ENCODE measurements around the gene HOXD10.

Gene HOXD10

DNA sequence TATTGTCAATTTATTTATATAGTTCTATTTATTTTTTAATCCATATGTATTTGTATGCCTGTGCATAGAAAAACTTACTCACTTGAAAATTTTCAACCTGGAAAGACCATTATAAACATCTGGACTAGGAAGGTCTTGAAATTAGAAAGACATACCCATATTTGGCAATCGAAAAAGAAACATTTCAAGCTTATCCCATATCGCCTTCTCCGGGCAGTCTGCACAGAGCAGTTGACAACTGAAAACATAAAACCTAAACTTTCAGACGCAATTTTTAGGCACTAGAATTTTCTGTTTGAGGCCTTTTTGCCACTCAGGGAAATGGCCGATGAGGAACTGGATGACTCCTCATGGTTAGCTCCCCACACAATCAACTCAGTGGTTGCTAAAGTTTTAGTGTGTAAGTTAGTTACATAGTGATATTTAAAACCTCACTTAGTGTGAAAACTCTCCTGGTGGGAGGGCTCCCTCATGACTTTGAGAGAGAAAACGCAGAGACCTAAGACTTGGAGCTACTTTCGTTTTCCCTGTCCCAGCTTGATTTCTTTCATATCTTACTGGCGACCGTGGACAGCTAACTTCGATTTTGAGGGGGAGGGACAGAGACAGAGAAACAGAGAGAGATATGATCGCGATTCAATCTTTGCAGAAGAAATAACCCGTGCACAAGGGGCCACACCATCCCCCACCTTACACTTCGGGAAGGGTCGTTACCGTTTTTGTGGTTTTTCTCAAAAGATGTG is 20.2 kb upstream of the HOXD10 start:
- DNase-seq (ENCODE audit: low read depth), result no peak

DNA sequence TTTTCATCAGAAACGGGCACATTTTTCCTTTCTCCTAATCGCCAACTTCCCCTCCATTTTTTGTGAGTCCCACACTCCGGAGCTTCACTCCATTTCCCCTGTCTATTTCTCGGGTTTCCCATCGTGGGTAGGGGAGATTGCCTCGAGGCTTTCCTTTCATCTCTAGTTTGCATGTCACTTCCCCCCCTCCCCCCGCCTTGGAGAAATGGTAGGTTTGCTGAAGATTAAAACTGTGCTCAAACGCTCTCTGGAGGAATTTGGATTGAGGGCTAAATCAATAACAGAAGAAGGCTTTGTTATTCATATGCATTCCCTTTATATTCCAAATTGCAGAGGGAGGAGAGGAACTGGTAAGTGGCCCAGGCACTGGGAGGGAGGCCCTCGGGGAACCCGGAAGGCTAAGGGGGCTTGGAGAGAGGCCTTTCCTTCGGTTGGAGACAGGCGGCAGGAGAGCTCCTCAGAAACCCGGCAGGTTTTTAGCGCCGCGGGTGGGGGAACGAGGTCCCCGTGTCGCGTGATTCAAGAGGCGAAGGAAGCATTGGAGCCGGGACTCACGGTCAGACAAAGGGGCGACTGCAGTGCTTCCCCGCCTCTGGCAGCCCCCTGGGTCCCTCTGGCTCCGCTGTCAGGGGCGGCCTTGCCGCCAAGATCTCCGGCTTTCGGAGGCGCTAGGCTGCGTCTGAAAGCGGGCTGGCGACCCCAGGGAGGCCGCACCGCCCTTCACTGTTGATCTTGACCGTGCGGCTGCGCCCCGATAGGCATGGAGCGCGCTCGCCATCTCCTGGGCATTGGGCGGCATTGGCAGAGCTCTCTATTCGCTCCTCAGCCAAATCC is 19.4 kb upstream of the HOXD10 start:
- DNase-seq (ENCODE audit: low read depth), result no peak

DNA sequence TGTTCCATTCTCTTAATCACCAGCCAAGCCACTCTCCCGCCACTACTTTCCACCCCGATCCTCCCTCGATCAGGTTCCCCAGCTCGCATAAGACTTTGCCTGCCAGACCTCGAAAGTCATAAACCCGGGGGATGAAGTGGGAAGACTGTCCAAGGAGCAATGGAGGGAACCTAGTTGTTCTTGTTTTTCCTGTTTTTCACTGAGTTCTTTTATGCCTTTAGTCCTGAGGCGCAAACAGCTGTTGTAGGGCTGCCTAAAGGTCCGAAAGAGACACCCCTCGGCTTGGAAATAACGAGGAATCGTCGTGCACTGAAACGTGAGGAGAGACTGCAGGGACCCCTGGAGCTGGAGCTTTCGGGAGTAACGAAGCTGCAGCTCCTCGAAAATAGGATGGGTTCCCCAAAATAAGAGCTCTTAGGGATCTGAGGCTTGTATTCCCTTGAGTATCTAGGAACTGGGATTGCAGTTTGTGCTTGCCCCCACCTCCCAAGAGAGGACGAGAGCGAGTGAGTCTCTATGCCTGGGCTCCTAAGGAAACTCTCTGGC is 18.7 kb upstream of the HOXD10 start:
- DNase-seq (ENCODE audit: low read depth), result no peak

DNA sequence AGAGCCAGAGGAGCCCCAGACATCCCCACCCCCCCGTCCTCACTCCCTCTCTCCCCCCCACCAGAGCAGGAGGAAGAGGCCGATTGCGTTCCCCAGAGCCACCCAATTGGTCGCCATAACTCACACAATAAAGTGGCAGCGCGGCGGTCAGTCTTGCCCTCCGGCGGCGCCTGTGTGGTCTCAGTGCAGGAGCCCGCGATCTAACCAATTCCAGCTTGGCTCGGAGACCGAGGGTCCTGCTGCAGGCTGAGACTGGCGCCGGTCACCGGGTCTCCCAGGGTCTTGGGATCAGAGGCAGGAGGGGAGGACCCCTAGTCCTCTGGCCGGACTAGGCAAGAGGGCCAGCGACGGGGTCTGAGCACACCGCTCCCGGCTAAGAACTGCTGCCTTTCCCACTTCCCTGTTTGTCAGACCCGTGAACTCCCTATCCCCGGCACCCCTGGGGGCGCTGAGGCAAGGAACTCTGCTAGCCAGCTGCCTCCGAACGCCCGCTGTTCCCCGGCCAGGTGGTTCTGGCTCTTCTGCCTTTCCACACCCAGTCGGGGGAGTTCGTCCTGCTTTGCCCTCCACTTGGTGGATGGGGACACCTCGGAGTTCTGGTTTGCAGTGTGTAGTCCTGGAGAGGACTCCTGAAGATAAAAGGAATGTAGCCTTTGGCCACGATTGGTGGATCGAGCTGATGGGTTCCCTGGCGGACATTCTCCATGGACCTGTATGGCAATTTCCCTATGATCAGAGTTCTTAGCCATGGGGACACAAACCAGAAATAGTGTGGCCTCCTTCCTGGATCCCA is 18.0 kb upstream of the HOXD10 start:
- DNase-seq (ENCODE audit: low read depth), result no peak

DNA sequence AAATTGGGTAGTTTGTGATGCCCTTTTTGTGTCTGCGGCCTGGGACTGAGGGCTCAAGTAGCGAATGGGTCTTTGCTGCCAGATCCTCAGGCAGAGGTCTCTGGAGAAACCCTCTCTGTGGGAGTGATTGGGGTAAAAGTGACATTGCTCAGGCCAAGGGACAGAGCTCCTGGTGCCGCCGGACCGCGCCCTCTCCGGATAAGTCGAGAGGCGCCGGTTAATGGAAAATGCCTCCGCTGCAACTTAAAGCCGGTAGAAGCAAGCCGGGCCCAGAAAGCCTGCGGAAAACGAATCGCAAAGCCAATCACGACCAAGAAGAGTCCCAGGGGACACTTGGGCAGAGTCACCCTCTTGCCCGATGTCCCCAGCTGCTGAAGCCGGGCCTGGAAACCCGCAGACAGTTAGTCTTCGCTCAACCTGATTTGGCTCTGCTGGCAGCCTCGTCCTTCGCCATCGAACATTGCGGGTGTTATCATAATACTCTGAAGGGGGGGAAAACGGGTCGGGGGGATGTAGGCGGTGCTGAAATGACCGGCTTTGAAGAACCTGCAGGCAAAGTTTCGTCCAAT is 17.3 kb upstream of the HOXD10 start:
- DNase-seq (ENCODE audit: low read depth), result no peak

DNA sequence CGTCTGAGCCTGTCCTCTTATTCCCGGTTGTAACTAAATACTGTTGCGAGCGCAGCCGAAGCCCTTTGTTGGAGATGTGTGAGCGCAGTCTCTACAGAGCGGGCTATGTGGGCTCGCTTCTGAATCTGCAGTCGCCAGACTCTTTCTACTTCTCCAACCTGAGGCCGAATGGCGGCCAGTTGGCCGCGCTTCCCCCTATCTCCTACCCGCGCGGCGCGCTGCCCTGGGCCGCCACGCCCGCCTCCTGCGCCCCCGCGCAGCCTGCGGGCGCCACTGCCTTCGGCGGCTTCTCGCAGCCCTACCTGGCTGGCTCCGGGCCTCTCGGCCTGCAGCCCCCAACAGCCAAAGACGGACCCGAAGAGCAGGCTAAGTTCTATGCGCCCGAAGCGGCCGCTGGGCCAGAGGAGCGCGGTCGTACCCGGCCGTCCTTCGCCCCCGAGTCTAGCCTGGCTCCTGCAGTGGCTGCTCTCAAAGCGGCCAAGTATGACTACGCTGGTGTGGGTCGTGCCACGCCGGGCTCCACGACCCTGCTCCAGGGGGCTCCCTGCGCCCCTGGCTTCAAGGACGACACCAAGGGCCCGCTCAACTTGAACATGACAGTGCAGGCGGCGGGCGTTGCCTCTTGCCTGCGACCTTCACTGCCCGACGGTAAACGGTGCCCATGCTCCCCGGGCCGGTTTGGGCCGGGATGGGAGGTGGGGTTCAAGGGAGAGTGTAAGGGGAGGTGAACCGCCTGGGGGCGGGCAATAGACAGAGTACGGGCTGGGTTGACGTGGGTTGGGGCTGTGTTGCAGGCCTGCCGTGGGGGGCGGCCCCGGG is 16.6 kb upstream of the HOXD10 start, which contains the start of gene HOXD12:
Gene HOXD12 (plus strand): TSS at position 68 of the 819 bp plus-strand sequence. CDS start 7 bp downstream, at position 75.
- DNase-seq (ENCODE audit: low read depth), result no peak

DNA sequence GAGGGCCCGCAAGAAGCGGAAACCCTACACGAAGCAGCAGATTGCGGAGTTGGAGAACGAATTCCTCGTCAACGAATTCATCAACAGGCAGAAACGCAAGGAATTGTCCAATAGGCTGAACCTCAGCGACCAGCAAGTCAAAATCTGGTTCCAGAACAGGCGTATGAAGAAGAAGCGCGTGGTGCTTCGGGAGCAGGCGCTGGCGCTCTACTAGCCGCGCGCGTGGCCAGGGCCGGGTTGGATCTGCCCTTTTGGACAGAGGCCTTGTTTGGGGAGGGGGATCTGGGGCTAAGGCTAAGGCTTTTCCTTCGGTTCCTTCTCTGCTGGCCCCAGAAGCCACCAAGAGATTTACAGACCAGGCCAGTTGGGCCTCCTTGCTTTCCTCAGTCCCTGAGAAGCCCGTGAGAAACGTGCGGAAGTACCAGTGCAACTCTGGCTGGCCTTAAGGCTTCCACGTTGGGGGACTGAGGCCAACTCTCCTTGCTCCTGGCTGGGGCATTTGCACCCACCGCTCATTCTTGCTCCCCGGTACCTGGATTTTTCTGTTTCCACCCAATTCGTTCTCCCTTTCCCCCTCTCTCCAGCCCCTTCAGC is 15.9 kb upstream of the HOXD10 start:
- DNase-seq (ENCODE audit: low read depth), result no peak

DNA sequence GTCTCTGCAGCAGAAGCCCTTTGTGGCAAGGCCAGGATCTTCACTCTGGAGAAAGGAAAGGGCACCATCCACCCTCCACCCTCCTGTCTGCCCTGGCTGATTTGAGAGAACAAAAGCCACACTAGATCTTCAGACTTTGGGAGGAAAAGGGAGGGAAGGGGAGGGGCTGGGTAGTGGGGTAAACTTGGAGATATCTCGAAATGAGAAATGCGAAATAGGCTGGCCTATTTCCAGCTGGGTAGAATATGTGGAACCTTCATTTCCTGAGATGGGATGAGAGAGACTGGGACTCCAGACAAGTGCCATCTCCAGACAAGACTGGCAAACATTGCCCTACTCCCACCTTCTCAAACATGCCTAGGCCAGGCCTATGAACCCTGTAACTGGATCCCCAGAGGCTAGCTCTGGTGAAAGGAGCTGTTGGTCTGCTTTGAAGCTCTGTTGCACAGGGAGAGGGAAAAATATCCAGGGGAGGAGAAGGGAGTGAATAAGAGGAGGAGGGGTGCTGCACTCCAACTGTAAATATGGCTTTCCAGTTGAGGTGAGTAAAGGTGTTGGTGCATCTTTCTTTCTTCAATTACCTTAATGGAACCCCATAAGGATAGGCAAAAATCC is 15.3 kb upstream of the HOXD10 start:
- no peak for DNase-seq (ENCODE audit: low read depth)

DNA sequence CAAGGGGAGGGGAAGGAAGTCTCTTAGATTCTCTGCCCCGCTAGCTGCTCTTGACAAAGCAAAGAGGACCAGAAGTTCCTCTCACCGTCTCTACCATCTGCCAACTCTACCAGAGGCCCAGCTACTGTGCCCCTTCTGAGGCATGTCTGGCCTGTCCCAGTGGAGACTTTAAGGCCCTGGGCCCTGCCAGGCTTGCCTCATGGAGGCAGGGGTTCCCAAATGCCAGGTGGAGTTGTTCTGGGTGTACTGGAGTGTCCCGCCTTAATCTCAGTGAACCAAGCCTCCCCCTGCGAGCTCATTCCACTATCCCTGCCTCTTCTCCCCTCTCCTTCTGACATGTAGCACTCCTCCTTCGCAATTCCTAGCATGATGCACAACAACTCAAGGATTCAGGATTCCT is 14.7 kb upstream of the HOXD10 start:
- no peak for DNase-seq (ENCODE audit: low read depth)

DNA sequence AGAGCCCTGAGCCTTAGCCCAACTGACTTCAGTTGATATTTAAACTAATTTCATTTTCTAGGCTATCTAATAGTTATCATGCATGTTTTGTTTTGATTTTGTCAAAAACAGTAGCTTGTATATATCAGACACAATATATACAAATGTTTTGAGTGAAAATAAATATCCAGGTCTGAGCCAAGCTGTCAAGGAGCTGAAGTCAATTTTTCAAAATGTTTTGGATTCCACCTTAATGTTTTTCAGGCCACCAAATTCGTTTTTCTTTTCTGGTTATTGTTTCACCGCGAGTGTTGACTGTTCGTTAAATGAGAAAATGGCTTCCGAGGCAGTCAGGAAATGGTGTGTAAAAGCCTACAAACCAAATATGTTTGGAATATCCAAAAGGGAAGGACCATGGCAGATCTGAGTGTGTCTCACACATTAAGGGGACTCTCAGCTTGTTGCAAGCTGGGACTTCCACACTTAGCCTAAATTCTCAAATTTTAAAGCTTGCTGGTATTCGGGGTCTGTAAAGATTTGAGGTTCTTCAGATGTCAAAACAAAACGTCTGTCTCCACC is 14.2 kb upstream of the HOXD10 start:
- DNase-seq (ENCODE audit: low read depth), result no peak

DNA sequence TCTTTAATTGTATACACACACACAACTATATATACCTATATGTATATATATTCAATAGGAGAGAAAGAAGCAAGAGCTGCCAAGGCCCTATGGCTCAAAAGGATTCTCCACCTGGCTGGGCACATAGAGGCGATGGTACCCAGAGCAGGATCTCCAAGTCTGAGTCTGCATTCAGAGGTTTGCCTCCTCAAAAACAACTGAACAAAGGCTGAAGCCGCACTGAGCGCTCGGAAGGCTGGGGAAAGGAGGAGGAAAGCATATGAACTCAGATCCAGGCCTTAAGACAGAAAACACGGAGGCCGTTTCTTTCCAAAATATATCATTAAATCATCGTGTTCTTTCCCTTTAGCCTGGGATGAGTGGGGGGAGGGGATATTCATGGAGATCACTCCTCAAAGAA is 13.4 kb upstream of the HOXD10 start:
- DNase-seq (ENCODE audit: low read depth), result no peak

DNA sequence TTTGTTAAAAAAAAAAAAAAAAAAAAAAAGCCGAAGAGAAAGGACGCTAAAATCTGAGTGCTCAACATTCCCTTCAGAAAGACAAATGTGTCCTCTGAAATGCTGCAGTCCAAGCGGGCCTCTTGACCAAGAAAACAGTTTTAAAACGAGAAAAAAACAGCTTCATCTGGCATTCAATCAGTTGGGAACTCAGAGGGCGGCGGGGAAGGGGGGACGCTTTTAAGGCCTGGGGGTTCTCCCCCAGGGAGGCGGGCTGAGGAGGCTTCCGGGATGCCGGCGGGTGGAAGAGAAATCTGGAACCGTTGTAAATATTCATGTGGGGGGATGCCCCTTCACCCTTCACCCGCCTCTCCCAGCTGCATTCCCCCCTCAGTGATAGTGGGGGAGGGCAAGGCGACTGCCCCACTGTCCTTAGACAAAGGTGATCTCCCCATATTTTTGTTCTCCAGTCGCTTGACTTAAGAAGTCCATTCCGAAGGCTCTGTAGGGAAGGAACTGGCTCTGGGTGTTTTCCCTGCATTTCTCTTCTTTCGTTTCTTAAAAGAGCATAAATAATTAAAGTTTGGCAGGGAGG is 12.7 kb upstream of the HOXD10 start:
- DNase-seq (ENCODE audit: low read depth), result no peak

DNA sequence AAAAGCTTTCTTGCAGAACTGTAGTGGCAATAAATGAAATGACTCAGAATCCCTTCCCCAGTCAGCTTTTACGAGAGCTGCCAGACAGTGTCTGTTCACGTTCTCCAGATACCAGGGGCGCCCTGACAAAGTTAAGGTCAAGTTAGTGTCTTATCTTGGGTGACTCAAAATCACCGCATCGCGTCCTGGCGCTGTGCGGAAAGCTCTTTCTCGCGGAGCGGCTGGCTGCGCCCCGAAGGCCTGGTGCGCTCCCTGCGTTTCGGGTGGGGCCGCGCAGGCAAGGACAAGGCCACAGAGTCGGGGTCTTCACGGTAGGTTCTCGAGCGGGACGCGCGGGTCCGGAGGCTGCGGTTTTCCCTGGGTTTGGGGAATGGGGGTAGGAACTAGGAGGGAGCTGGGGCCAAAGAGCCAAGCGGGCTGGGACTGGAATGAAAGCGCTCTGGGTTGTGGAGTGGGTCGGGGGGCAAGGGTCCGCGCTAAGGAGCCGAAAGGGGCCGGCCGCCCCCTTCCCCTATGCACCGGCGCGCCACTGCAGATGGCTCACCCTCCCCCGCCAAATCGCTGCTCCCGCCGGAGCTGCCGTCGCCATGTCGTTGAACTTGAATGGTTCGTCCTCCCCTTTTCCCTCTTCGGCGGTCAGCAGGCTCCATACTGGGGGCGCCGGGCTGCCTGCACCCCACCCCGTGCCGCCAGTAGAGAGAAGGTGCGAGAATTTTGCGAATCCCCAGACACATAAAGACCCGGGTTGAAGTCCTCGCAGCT is 12.1 kb upstream of the HOXD10 start:
- DNase-seq (ENCODE audit: low read depth), result peak; percentile 32

DNA sequence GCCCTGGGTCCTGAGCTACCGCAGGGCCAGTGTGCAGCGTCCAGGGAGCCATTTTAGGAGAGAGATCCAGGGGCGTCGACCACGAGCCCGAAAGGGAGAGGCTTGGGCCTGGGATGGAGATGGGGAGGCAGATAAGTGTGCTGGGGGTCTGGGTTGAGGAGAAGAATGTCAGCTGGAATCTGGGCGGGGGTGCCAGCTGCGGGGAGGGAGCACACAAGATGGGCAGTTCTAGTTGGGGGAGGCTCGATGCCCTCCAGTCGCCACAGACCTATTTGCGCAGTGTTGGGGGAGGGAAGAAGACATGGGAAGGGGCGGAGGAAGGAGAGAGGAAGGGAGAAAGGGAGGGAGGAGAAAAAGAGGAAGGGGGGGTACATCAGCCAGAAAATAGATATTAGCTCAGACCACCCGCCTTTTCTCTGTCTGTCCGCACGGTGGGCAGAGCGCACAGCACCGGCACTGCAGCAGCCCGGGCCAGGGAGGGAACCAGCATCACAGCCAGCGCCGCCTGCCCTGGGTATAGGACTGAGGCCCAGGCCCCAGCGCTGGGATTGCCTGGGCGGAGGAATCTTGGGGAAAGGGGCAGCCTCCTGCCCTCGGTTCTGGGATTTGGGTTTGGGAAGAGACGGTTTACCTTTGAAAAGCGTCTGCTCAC is 11.4 kb upstream of the HOXD10 start:
- DNase-seq (ENCODE audit: low read depth), result no peak

DNA sequence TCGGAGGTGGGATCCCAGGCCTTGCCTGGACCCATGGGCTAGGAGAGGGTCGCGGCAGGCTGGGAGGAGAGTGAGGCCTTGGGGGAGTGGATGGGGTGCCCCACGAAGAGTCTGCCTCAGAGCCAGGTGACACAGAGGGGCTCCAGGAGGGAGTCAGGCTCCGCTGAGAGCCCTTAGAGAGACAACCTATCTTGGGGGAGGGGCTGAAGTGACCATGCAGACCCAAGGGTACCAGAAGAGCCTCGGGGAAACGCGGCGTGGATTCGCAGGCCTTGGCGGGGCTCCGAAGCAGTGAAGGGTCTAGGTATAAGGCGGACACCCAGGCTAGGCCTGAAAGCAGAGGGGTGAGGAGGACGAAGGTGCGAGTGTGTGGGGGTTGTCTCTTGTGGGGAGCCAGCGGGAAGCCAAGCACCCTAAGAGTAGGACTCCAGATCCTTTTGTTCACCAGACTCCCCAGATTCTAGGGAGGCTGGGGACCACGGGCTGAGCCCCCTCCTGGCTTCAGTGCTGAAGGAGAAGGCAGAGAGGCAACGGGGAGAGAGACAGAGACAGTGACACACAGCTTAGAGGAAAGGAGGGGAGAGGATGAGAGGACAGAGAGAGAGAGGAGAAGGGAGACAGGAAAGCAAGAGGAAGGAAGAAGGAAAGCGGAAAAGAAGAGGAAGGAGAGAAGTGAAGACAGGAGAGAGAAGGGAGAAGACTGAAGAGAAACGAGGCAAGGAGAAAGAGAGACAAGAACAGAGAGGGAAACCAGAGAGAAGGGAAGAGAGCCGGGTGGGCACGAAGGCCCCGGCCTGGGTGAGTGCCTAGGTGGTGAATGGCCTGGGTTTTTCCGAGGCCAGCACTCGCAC is 10.6 kb upstream of the HOXD10 start:
- DNase-seq (ENCODE audit: low read depth), result no peak

DNA sequence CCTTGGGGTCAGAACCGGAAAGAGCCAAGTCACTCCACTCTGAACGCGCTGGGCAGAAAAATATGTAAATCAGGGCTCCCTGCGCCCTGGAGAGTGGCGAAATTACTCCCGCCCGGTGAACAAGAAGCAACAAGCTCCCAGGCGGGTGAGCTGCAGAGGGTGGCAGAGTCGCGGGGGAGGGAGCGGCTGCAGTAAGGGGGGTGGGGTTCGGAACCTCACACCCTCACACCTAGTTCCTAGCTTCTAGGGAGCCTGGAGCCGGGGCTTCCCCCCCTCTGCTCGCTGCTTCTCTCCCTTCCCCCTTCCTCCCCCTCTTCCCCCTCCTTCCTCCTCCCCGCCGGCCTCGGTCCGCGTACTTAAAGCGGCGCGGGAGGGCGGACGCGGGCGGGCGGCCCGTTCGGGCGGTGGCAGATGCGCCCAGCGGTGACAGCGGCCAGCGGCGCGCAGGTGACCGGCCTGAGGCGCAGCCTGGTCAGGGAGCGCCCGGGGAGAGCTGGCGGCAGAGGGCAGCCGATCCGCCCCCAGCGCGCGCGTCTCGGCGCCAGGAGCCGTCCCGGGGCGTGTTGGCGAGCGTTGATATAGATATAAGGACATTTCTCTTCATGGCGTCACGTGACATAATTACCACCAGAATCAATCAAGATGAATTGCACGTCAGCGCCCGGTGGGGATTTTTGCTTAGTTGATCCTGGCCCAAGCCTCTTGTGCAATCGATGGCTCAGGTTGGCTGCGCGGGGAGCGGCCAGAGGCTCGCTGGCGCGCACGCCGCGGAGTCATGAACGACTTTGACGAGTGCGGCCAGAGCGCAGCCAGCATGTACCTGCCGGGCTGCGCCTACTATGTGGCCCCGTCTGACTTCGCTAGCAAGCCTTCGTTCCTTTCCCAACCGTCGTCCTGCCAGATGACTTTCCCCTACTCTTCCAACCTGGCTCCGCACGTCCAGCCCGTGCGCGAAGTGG is 9.7 kb upstream of the HOXD10 start, which contains the start of gene HOXD11:
Gene HOXD11 (plus strand): TSS at position 700 of the 959 bp plus-strand sequence. CDS start 76 bp downstream, at position 776.
- no peak for DNase-seq (ENCODE audit: low read depth)

Measured in GM04503 (cell line).